Gastrocnemius medialis (tissue), 4 donors: ENCODE results near the gene TRIM52.

ENCODE experiments used
- CTCF ChIP-seq, 5 experiments: fragments of 450-650 bp in 3 of 5; fragments of 200-600 bp in 2 of 5; sonication (generic) in 2 of 5; IDR thresholded peaks in 4 of 5; conservative IDR thresholded peaks in 1 of 5; 1 replicate in 4 of 5; 2 replicates in 1 of 5; pipeline ENCODE4 v1.5.1; 2016 to 2019; ENCODE audit warnings: antibody characterized with exemption in 5 of 5, mild to moderate bottlenecking in 3 of 5, moderate library complexity in 3 of 5
- POLR2A ChIP-seq, 2 donors: fragments of 450-650 bp; IDR thresholded peaks; one replicate each; pipeline ENCODE4 v1.6.1; 2017; ENCODE audit warnings: antibody characterized with exemption in 2 of 2, mild to moderate bottlenecking in 2 of 2, moderate library complexity in 2 of 2

- no peak for TF ChIP-seq CTCF (IDR thresholded peaks at IDR 0.05 in 4 of 5, conservative IDR thresholded peaks at IDR 0.05 in 1 of 5)
- TF ChIP-seq POLR2A (IDR thresholded peaks at IDR 0.05), result no peak
Measured at GRCh38 chr5:181255836-181256578, 4.9 kb downstream of the TRIM52 start.
